H1 (cell line): Measurements from ENCODE around the gene UQCC3.

Source experiments
- ASH2L ChIP-seq: fragments of 200-600, 300-600 bp; sonication (generic); IDR thresholded peaks from one replicate; pipeline ENCODE4 v1.7.1; 2017; ENCODE audit warnings: low read length
- EZH2 ChIP-seq: fragments of 200-600 bp; sonication (generic); IDR thresholded peaks from 2 replicates; pipeline ENCODE4 v1.7.1; 2012; ENCODE audit warnings: low read depth, mild to moderate bottlenecking, moderate library complexity, low read length, inconsistent platforms; ENCODE audit not compliant: severe bottlenecking
- RAD21 ChIP-seq, 2 experiments: IDR thresholded peaks in 1 of 2; conservative IDR thresholded peaks in 1 of 2; 2 replicates each; pipeline ENCODE4 v1.6.1; 2011; ENCODE audit warnings: low read depth in 2 of 2, low read length in 2 of 2, improper control_type of control experiment in 1 of 2, inconsistent platforms in 1 of 2, mild to moderate bottlenecking in 1 of 2, moderate library complexity in 1 of 2
- TCF12 ChIP-seq: IDR thresholded peaks from 2 replicates; pipeline ENCODE4 v1.6.1; 2011; ENCODE audit warnings: low read depth, mild to moderate bottlenecking, low read length

- TF ChIP-seq TCF12 (no peak), EZH2 (no peak), RAD21 (IDR thresholded peaks at IDR 0.05 in 1 of 2, conservative IDR thresholded peaks at IDR 0.05 in 1 of 2; ENCODE audit: low read depth in 2 of 2, low read length in 2 of 2) (no peak), ASH2L (no peak)
Observed at GRCh38 chr11:62702246-62702645, 30.8 kb downstream of the UQCC3 start.
